Measurements from ENCODE around the gene SIT1.
A peak's percentile ranks its signal among the peaks of the same experiment; 100 is the strongest.

The SIT1 gene

GRCh38 chr9:35603986-35604577 lies 46.6 kb downstream of the SIT1 start:
- peak; percentile 99 for DNase-seq

- peak; percentile 75 for DNase-seq
These were observed 47.2 kb downstream of the SIT1 start for GRCh38 chr9:35603506-35603985.

- no peak for DNase-seq
These were observed 50.7 kb downstream of the SIT1 start for GRCh38 chr9:35599763-35600604.

All from right forelimb (tissue), 1 donor.